KMS-11 (cell line): ENCODE measurements around the gene CEP41.
A peak's percentile ranks its signal among the peaks of the same experiment; 100 is the strongest.

ENCODE experiments used
- H2AFZ ChIP-seq: fragments of 200-600 bp; sonication (generic); 2 replicates; pipeline ENCODE4 v1.6.1; 2016; ENCODE audit warnings: antibody characterized with exemption, mixed run types, low read depth
- H3K27ac ChIP-seq: fragments of 200-600 bp; sonication (generic); 2 replicates; pipeline ENCODE4 v1.6.1; 2016; ENCODE audit warnings: mild to moderate bottlenecking, mixed run types
- H3K27me3 ChIP-seq: fragments of 200-600 bp; sonication (generic); 2 replicates; pipeline ENCODE4 v1.6.1; 2017; ENCODE audit warnings: mild to moderate bottlenecking, low read depth, mixed run types, moderate library complexity; ENCODE audit not compliant: insufficient read depth
- H3K36me3 ChIP-seq: fragments of 200-600 bp; sonication (generic); 2 replicates; pipeline ENCODE4 v1.6.1; 2017; ENCODE audit warnings: mild to moderate bottlenecking, mixed run types; ENCODE audit not compliant: insufficient read depth
- H3K4me1 ChIP-seq: fragments of 200-600 bp; sonication (generic); 2 replicates; pipeline ENCODE4 v1.6.1; 2016; ENCODE audit warnings: mild to moderate bottlenecking, low read depth, mixed run types; ENCODE audit not compliant: poor library complexity, severe bottlenecking
- H3K4me2 ChIP-seq: fragments of 200-600 bp; sonication (generic); 2 replicates; pipeline ENCODE4 v1.7.0; 2016; ENCODE audit warnings: mild to moderate bottlenecking, mixed run types
- H3K4me3 ChIP-seq: fragments of 200-600 bp; sonication (generic); IDR thresholded peaks from 2 replicates; pipeline ENCODE4 v1.6.1; 2017; ENCODE audit warnings: low read depth, low read length, mixed read lengths; ENCODE audit not compliant: insufficient read depth
- H3K79me2 ChIP-seq: fragments of 200-600 bp; sonication (generic); 2 replicates; pipeline ENCODE4 v1.6.1; 2016; ENCODE audit warnings: low read depth, mixed run types; ENCODE audit not compliant: insufficient read depth
- H3K9ac ChIP-seq: fragments of 200-600 bp; sonication (generic); 2 replicates; pipeline ENCODE4 v1.6.1; 2016; ENCODE audit warnings: mild to moderate bottlenecking, mixed run types
- H4K20me1 ChIP-seq: fragments of 200-600 bp; sonication (generic); 2 replicates; pipeline ENCODE4 v1.6.1; 2016; ENCODE audit warnings: mild to moderate bottlenecking, mixed run types; ENCODE audit not compliant: insufficient read depth
- TF ChIP-seq, protein P1 (sequence below): fragments of 200-600 bp; sonication (generic); conservative IDR thresholded peaks from 2 replicates; pipeline ENCODE4 v1.6.1; 2017; ENCODE audit warnings: low read depth, mild to moderate bottlenecking, antibody characterized with exemption, low read length, moderate library complexity, mixed read lengths

Gene CEP41

DNA sequence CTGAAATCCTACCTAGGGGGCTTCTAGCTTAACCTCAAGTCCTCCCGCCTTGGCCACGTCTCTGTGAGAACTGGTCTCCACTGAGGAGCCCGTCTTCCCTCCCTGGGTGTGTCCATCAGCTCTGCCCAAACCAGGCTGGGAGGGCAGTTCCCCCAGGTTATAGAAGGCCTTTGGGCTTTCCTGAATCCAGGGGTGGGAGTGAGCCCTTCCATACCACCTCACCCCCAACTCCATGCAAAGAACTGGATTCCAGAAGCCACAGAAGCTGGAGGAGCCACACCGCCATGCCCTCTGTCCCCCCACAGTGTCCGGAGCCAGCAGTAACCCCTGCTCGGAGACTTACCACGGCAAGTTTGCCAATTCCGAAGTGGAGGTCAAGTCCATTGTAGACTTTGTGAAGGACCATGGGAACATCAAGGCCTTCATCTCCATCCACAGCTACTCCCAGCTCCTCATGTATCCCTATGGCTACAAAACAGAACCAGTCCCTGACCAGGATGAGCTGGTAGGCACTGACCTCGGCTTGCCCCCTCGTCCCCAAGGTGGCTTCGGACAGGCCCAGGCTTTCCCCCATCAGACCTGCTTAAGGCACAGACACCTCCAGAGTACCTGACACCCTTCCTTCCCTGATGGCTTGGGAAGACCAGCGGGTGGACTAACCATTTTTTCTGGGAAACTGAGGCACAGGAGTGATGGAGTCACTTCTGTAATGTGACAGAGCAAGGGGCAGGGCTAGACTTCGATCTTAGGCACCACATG is 55.8 kb downstream of the CEP41 start:
- Histone ChIP-seq H2AFZ (no peak overlapping the region), H3K27ac (no peak overlapping the region), H3K4me2 (no peak overlapping the region), H3K4me3 (no peak overlapping the region), H4K20me1 (no peaks in the 10 kb centered on the region), H3K36me3 (no peaks in the 10 kb centered on the region), H3K9ac (no peak overlapping the region), H3K79me2 (no peaks in the 10 kb centered on the region), H3K27me3 (no peaks in the 10 kb centered on the region), H3K4me1 (no peaks in the 10 kb centered on the region)
- TF ChIP-seq, protein P1, sequence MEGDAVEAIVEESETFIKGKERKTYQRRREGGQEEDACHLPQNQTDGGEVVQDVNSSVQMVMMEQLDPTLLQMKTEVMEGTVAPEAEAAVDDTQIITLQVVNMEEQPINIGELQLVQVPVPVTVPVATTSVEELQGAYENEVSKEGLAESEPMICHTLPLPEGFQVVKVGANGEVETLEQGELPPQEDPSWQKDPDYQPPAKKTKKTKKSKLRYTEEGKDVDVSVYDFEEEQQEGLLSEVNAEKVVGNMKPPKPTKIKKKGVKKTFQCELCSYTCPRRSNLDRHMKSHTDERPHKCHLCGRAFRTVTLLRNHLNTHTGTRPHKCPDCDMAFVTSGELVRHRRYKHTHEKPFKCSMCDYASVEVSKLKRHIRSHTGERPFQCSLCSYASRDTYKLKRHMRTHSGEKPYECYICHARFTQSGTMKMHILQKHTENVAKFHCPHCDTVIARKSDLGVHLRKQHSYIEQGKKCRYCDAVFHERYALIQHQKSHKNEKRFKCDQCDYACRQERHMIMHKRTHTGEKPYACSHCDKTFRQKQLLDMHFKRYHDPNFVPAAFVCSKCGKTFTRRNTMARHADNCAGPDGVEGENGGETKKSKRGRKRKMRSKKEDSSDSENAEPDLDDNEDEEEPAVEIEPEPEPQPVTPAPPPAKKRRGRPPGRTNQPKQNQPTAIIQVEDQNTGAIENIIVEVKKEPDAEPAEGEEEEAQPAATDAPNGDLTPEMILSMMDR = no peak

DNA sequence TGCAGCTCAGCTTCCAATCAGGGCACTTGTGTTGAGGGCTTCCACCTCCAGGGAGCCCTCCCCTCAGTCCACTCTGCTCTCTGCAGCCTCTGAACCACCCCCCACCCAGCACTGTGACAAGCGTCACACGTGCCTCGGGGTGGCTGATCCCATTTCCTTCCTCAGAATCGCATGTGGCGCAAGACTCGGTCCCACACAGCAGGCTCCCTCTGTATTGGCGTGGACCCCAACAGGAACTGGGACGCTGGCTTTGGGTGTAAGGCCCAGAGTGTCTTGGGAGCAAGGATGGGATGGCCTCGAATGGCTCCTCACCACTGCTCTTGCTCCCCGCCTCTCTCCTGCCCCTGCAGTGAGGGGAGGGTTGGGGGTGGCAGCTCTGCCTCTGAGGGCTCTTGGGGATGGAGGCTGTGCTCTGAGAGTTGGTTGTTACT is 56.4 kb downstream of the CEP41 start:
- no peaks in the 10 kb centered on the region for H3K36me3 ChIP-seq
- no peaks in the 10 kb centered on the region for H3K27me3 ChIP-seq
- no peaks in the 10 kb centered on the region for H3K79me2 ChIP-seq

GRCh38 chr7:130383187-130383980 is 57.4 kb downstream of the CEP41 start:
- no peaks in the 10 kb centered on the region for H3K27me3 ChIP-seq
- H3K4me3 ChIP-seq = no peak overlapping the region
- H3K4me2 ChIP-seq = no peak overlapping the region
- H2AFZ ChIP-seq = no peak overlapping the region
- H3K27ac ChIP-seq = no peak overlapping the region
- TF ChIP-seq, protein P1 = no peak
- no peaks in the 10 kb centered on the region for H4K20me1 ChIP-seq
- no peaks in the 10 kb centered on the region for H3K4me1 ChIP-seq
- H3K36me3 ChIP-seq = no peaks in the 10 kb centered on the region
- no peaks in the 10 kb centered on the region for H3K79me2 ChIP-seq
- no peak overlapping the region for H3K9ac ChIP-seq

More for the DNA sequence above, 56.4 kb downstream of the CEP41 start:
- TF ChIP-seq, protein P1 = no peak
- H3K27ac ChIP-seq = no peak overlapping the region
- no peak overlapping the region for H3K4me2 ChIP-seq
- no peak overlapping the region for H3K9ac ChIP-seq
- H3K4me3 ChIP-seq = no peak overlapping the region
- H4K20me1 ChIP-seq = no peaks in the 10 kb centered on the region
- no peaks in the 10 kb centered on the region for H3K4me1 ChIP-seq
- H2AFZ ChIP-seq = no peak overlapping the region

GRCh38 chr7:130381468-130382312 is 59.1 kb downstream of the CEP41 start:
- Histone ChIP-seq H3K27ac (no peak overlapping the region), H3K79me2 (no peaks in the 10 kb centered on the region), H3K4me2 (no peak overlapping the region), H3K27me3 (no peaks in the 10 kb centered on the region), H3K9ac (no peak overlapping the region), H2AFZ (no peak overlapping the region), H4K20me1 (no peaks in the 10 kb centered on the region), H3K36me3 (no peaks in the 10 kb centered on the region), H3K4me3 (no peak overlapping the region), H3K4me1 (no peaks in the 10 kb centered on the region)
- TF ChIP-seq, protein P1 = peak; percentile 32; the same call in 1 of the 2 replicates
